Stimulated activated CD8-positive, alpha-beta memory T cell treated with anti-CD3 and anti-CD28 coated beads, Interleukin-2, amount 100 ng/mL, for 1 hour (primary cell): ENCODE data around the gene CBR1.
"Not testable (repeated sequence)": the region's sequence is repeated elsewhere in the genome, so short reads cannot be mapped to it uniquely, and the experiment has no call there.

Source experiments
- DNase-seq, 2 donors: peaks; one replicate each; pipeline ENCODE4 v3.0.0-alpha.2; 2020; ENCODE audit warnings: low read depth in 2 of 2

Gene CBR1

GRCh38 chr21:36048357-36048756, 21.5 kb upstream of the CBR1 start:
- DNase-seq: no peak

- DNase-seq: no peak
These were observed 16.7 kb upstream of the CBR1 start for GRCh38 chr21:36052860-36053714.

- DNase-seq: no peak
These were observed 16.1 kb upstream of the CBR1 start for GRCh38 chr21:36053715-36054062.

GRCh38 chr21:36055551-36055950, 14.3 kb upstream of the CBR1 start:
- no peak for DNase-seq

- DNase-seq: no peak
These were observed 10.0 kb upstream of the CBR1 start for GRCh38 chr21:36059823-36060158.

GRCh38 chr21:36060159-36060921, 9.5 kb upstream of the CBR1 start, which contains the start of gene SETD4:
SETD4 (minus strand) TSS chr21:36060526; CDS start chr21:36058888, 1,638 bp downstream.
- DNase-seq: peak; percentile 79 to 89

- DNase-seq: no peak
These were observed 8.4 kb upstream of the CBR1 start for GRCh38 chr21:36061445-36061844.

- no peak for DNase-seq
These were observed 6.3 kb upstream of the CBR1 start for GRCh38 chr21:36063375-36064084.

- no peak for DNase-seq
These were observed 5.8 kb upstream of the CBR1 start for GRCh38 chr21:36064085-36064460.

- no peak for DNase-seq
These were observed 4.3 kb upstream of the CBR1 start for GRCh38 chr21:36065497-36066036.

- no peak for DNase-seq
These were observed 951 bp upstream of the CBR1 start for GRCh38 chr21:36068748-36069398.

- DNase-seq: no peak
These were observed 1.2 kb downstream of the CBR1 start for GRCh38 chr21:36070999-36071398.

GRCh38 chr21:36072453-36073162, 2.8 kb downstream of the CBR1 start:
- DNase-seq: no peak

GRCh38 chr21:36073181-36073580, 3.4 kb downstream of the CBR1 start:
- no peak for DNase-seq

- not testable (repeated sequence) for DNase-seq
These were observed 4.1 kb downstream of the CBR1 start for GRCh38 chr21:36073911-36074310.

GRCh38 chr21:36075171-36075570, 5.3 kb downstream of the CBR1 start:
- no peak for DNase-seq

GRCh38 chr21:36075953-36076352, 6.1 kb downstream of the CBR1 start:
- DNase-seq: no peak

GRCh38 chr21:36076878-36077655, 7.2 kb downstream of the CBR1 start:
- DNase-seq: no peak

GRCh38 chr21:36077758-36078157, 7.9 kb downstream of the CBR1 start:
- DNase-seq: no peak

- no peak for DNase-seq
These were observed 9.3 kb downstream of the CBR1 start for GRCh38 chr21:36079010-36079649.
